ENCODE measurements around the gene SMIM28.

GRCh38 chr6:138372711-138373463, 4.8 kb upstream of the SMIM28 start:
- TF ChIP-seq CTCF (conservative IDR thresholded peaks at IDR 0.05; ENCODE audit: low read length) (peak; percentile 55), EZH2phosphoT487 (IDR thresholded peaks at IDR 0.05; ENCODE audit: borderline replicate concordance) (no peak)

All from Loucy (cell line).